ENCODE measurements around the gene KHK. TPM values are rescaled to one million over a fixed set of nuclear protein-coding genes. Genes with fewer than 3 reads are reported as not detected.

KHK gene
- total and polyA plus RNA-seq, 2 of the 8 experiments (the other 6 are each of a cell fraction or from before 2014, with no cell fraction given) = 11.0 to 17.7 TPM

- TF ChIP-seq RAD21 (IDR thresholded peaks at IDR 0.05 in 1 of 2, conservative IDR thresholded peaks at IDR 0.05 in 1 of 2; ENCODE audit: low read depth in 2 of 2, low read length in 2 of 2) (no peak), E2F6 (IDR thresholded peaks at IDR 0.05) (0 out of 2 replicates have a peak, but pooled peaks have one; percentile 23), HDAC6 (IDR thresholded peaks at IDR 0.05; ENCODE audit: low read depth, low read length) (no peak), MAX (IDR thresholded peaks at IDR 0.05) (0 out of 2 replicates have a peak, but pooled peaks have one; percentile 38), RFX5 (IDR thresholded peaks at IDR 0.05; ENCODE audit: borderline replicate concordance, low read depth, low read length) (no peak)
- H2BK12ac ChIP-seq (ENCODE audit: low read depth, low read length) = peak within 1 kb of the TSS; percentile 84; the same call in 1 of the 2 replicates
- peak within 1 kb of the TSS; percentile 61 for H4K91ac ChIP-seq (replicated peaks; ENCODE audit: insufficient read length, low read length)
- FAIRE-seq (no peak), DNase-seq (ENCODE audit: low read depth in 1 of 2, low spot score in 2 of 2) (peak in 1 of 2 experiments; percentile 53)
- H2BK15ac ChIP-seq (ENCODE audit: low read length) = peak within 1 kb of the TSS; percentile 92; the same call in 1 of the 2 replicates
- H3K23ac ChIP-seq (ENCODE audit: insufficient read length) = no peak within 1 kb of the TSS
- peaks cover 0 to 17% (median 11%) of the 10 kb centered on the region in 4 experiments; a peak in 6 of 7 replicates for H3K4me1 ChIP-seq (replicated peaks in 1 of 4; ENCODE audit: control insufficient read depth in 3 of 4, insufficient read depth in 4 of 4, low read length in 3 of 4)
- 0 out of 7 replicates have a peak, but pooled peaks cover 0 to 3% (median 0%) of the 10 kb centered on the region in 4 experiments for H3K27me3 ChIP-seq (replicated peaks in 1 of 4; ENCODE audit: control insufficient read depth in 3 of 4, extremely low read depth in 1 of 4, insufficient read depth in 3 of 4, low read length in 3 of 4)
- H3K9me3 ChIP-seq (ENCODE audit: insufficient read depth in 2 of 2, low read depth in 1 of 2, low read length in 1 of 2) = no peaks in the 10 kb centered on the region
- H3K4ac ChIP-seq (replicated peaks; ENCODE audit: insufficient read length, low read depth, low read length) = no peak within 1 kb of the TSS
- H3K56ac ChIP-seq (replicated peaks; ENCODE audit: insufficient read length, low read depth, low read length) = no peak within 1 kb of the TSS
- peak within 1 kb of the TSS; percentile 44; the same call in 1 of the 2 replicates for H2BK5ac ChIP-seq (ENCODE audit: low read depth, low read length)
- H3K9ac ChIP-seq (replicated peaks in 1 of 4; ENCODE audit: extremely low read depth in 1 of 4, low read depth in 3 of 4, low read length in 3 of 4) = no peak within 1 kb of the TSS
- no peak within 1 kb of the TSS for H3K14ac ChIP-seq (ENCODE audit: insufficient read length)
- H3K4me2 ChIP-seq (ENCODE audit: insufficient read depth in 1 of 2, low read depth in 2 of 2, low read length in 2 of 2) = peak within 1 kb of the TSS in 1 of 2 experiments; percentile 19; a peak in 1 of 4 replicates
- no peak within 1 kb of the TSS for H2AK5ac ChIP-seq (ENCODE audit: low read depth, low read length)
- H3K79me1 ChIP-seq (ENCODE audit: low read depth, low read length) = no peaks in the 10 kb centered on the region
- no peak within 1 kb of the TSS for H3K4me3 ChIP-seq (ENCODE audit: extremely low read depth in 1 of 4, insufficient read depth in 2 of 4, low read depth in 3 of 4, low read length in 4 of 4)
- 84% methylated on average over 28 of the region's 41 CpGs; no CpG with 5 or more reads in 1 of the 2 experiments for WGBS, 2 experiments (ENCODE audit: extremely low coverage in 1 of 2, insufficient coverage in 1 of 2, insufficient read length in 1 of 2, insufficient replicate concordance in 2 of 2, low coverage in 1 of 2, low lambda C conversion rate in 2 of 2, missing lambda C conversion rate in 1 of 2)
- H4K8ac ChIP-seq (ENCODE audit: extremely low read depth, insufficient read depth, low read length) = peak within 1 kb of the TSS; percentile 73
- H2AFZ ChIP-seq (ENCODE audit: low read length) = peak within 1 kb of the TSS; percentile 23; the same call in 1 of the 2 replicates
- peak within 1 kb of the TSS; percentile 48 for H3K18ac ChIP-seq (ENCODE audit: extremely low read depth, low read length)
- no peak within 1 kb of the TSS for H4K5ac ChIP-seq (ENCODE audit: insufficient read length, low read depth, low read length)
- ChIA-PET CTCF (ENCODE audit: partially characterized antibody) (interaction anchor here (1.4 to 16.5 kb wide), 2 partner anchors 25 to 186 kb away, joined by 4 to 160 read pairs; partner anchors contain the start of gene AGBL5), POLR2A (ENCODE audit: partially characterized antibody) (interaction anchor here (0.7 to 1.6 kb wide), 7 partner anchors 23 to 170 kb away, joined by 3 to 5 read pairs (median 3); partner anchors contain the start of genes AGBL5 and CAD)
- H2BK20ac ChIP-seq (ENCODE audit: low read length) = no peak within 1 kb of the TSS
- no peak within 1 kb of the TSS for H2BK120ac ChIP-seq (replicated peaks; ENCODE audit: low read depth, low read length)
- H3K23me2 ChIP-seq (ENCODE audit: low read depth, low read length) = peaks cover 5% of the 10 kb centered on the region; the same call in 1 of the 2 replicates
- H3K79me2 ChIP-seq (ENCODE audit: control insufficient read depth in 1 of 2, insufficient read depth in 2 of 2, low read length in 2 of 2) = no peaks in the 10 kb centered on the region
- no peaks in the 10 kb centered on the region for H4K20me1 ChIP-seq (replicated peaks in 1 of 2; ENCODE audit: control insufficient read depth in 1 of 2, insufficient read depth in 2 of 2, low read length in 2 of 2)
- H3K36me3 ChIP-seq (ENCODE audit: control insufficient read depth in 2 of 4, insufficient read depth in 4 of 4, low read length in 3 of 4) = no peaks in the 10 kb centered on the region
- H3K27ac ChIP-seq (ENCODE audit: low read depth, low read length) = no peak within 1 kb of the TSS
These were observed 8.0 kb upstream of the KHK start, which contains the start of gene EMILIN1 for GRCh38 chr2:27078267-27079194. Gene EMILIN1 (plus strand): TSS chr2:27078615. CDS start chr2:27079066, 451 bp downstream.
